Prostate gland (tissue), 2 donors: Measurements from ENCODE around the gene ALOXE3.

Experiments used
- CTCF ChIP-seq, 4 experiments: fragments of 200-600 bp in 2 of 4; fragments of 450-650 bp in 2 of 4; sonication (generic) in 2 of 4; IDR thresholded peaks; 1 replicate in 3 of 4; 2 replicates in 1 of 4; pipeline ENCODE4 v1.5.1; 2016 to 2019; ENCODE audit warnings: antibody characterized with exemption in 4 of 4, mild to moderate bottlenecking in 2 of 4, moderate library complexity in 2 of 4
- POLR2A ChIP-seq: fragments of 450-650 bp; IDR thresholded peaks from one replicate; pipeline ENCODE4 v1.6.1; 2016; ENCODE audit warnings: antibody characterized with exemption, mild to moderate bottlenecking
- POLR2AphosphoS5 ChIP-seq: sonication (generic); formaldehyde crosslinking; IDR thresholded peaks from one replicate; pipeline ENCODE4 v1.6.1; 2017; ENCODE audit warnings: antibody characterized with exemption

- TF ChIP-seq CTCF (IDR thresholded peaks at IDR 0.05) (no peak), POLR2A (no peak), POLR2AphosphoS5 (no peak)
Observed at GRCh38 chr17:8150194-8151119, 32.1 kb upstream of the ALOXE3 start.
